MM.1S (cell line): ENCODE measurements around the gene LMAN1.

Source experiments
- DNase-seq: peaks from one replicate; pipeline ENCODE4 v3.0.0-alpha.2; 2015
- H2AFZ ChIP-seq: fragments of 300-600 bp; sonication (generic); 2 replicates; pipeline ENCODE4 v1.6.0; 2016; ENCODE audit warnings: antibody characterized with exemption, low read length
- H3F3A ChIP-seq: fragments of 300-600 bp; sonication (generic); 2 replicates; pipeline ENCODE4 v1.6.1; 2016; ENCODE audit warnings: mild to moderate bottlenecking, antibody characterized with exemption, low read length, moderate library complexity, mixed read lengths; ENCODE audit not compliant: insufficient read depth
- H3K27ac ChIP-seq: fragments of 300-600 bp; sonication (generic); 2 replicates; pipeline ENCODE4 v1.5.1; 2016; ENCODE audit warnings: mild to moderate bottlenecking, low read length
- H3K27me3 ChIP-seq: fragments of 300-600 bp; sonication (generic); replicated peaks from 2 replicates; pipeline ENCODE4 v1.6.0; 2016; ENCODE audit warnings: low read length; ENCODE audit not compliant: insufficient read depth
- H3K36me3 ChIP-seq: fragments of 300-600 bp; sonication (generic); replicated peaks from 2 replicates; pipeline ENCODE4 v1.6.1; 2016; ENCODE audit warnings: mild to moderate bottlenecking, low read length, mixed read lengths; ENCODE audit not compliant: insufficient read depth
- H3K4me1 ChIP-seq: fragments of 300-600 bp; sonication (generic); 2 replicates; pipeline ENCODE4 v1.6.1; 2016; ENCODE audit warnings: low read length, mixed read lengths
- H3K4me2 ChIP-seq: fragments of 300-600 bp; sonication (generic); 2 replicates; pipeline ENCODE4 v1.6.0; 2016; ENCODE audit warnings: low read depth, low read length
- H3K4me3 ChIP-seq: fragments of 300-600 bp; sonication (generic); 2 replicates; pipeline ENCODE4 v1.5.1; 2016; ENCODE audit warnings: low read length, mixed read lengths
- H3K79me2 ChIP-seq: fragments of 300-600 bp; sonication (generic); 2 replicates; pipeline ENCODE4 v1.6.1; 2016; ENCODE audit warnings: mixed run types, low read length, mixed read lengths
- H3K9ac ChIP-seq: fragments of 300-600 bp; sonication (generic); 2 replicates; pipeline ENCODE4 v1.6.1; 2016; ENCODE audit warnings: low read length, mixed read lengths
- H3K9me2 ChIP-seq: fragments of 300-600 bp; sonication (generic); replicated peaks from 2 replicates; pipeline ENCODE4 v1.6.1; 2016; ENCODE audit warnings: mild to moderate bottlenecking, low read length, mixed read lengths; ENCODE audit not compliant: insufficient read depth
- H3K9me3 ChIP-seq: fragments of 300-600 bp; sonication (generic); replicated peaks from 2 replicates; pipeline ENCODE4 v1.6.1; 2016; ENCODE audit warnings: mild to moderate bottlenecking, low read length, mixed read lengths; ENCODE audit not compliant: insufficient read depth
- H4K20me1 ChIP-seq: fragments of 300-600 bp; sonication (generic); 2 replicates; pipeline ENCODE4 v1.6.1; 2016; ENCODE audit warnings: mild to moderate bottlenecking, low read length, moderate library complexity, mixed read lengths; ENCODE audit not compliant: insufficient read depth
- CTCF ChIP-seq: fragments of 300-600 bp; sonication (generic); IDR thresholded peaks from 2 replicates; pipeline ENCODE4 v1.5.1; 2016; ENCODE audit warnings: antibody characterized with exemption, low read length, mixed read lengths
- EZH2 ChIP-seq: fragments of 300-600 bp; sonication (generic); optimal IDR thresholded peaks from 2 replicates; pipeline ENCODE3; 2017; ENCODE audit warnings: low read depth, mild to moderate bottlenecking, antibody characterized with exemption, low read length, mixed read lengths
- EZH2phosphoT487 ChIP-seq: fragments of 300-600 bp; sonication (generic); IDR thresholded peaks from 2 replicates; pipeline ENCODE4 v1.6.1; 2018; ENCODE audit warnings: antibody characterized with exemption, low read length

LMAN1 gene

GRCh38 chr18:59279193-59279592 lies 79.9 kb downstream of the LMAN1 start:
- H4K20me1 ChIP-seq = no peaks in the 10 kb centered on the region

GRCh38 chr18:59278793-59279192 lies 80.3 kb downstream of the LMAN1 start:
- Histone ChIP-seq H4K20me1 (no peaks in the 10 kb centered on the region), H3F3A (no peaks in the 10 kb centered on the region), H2AFZ (no peak overlapping the region), H3K9ac (no peak overlapping the region), H3K4me2 (no peak overlapping the region), H3K4me1 (no peaks in the 10 kb centered on the region), H3K27me3 (no peaks in the 10 kb centered on the region), H3K79me2 (no peaks in the 10 kb centered on the region), H3K27ac (no peak overlapping the region), H3K9me2 (no peaks in the 10 kb centered on the region), H3K4me3 (no peak overlapping the region), H3K9me3 (no peaks in the 10 kb centered on the region), H3K36me3 (no peaks in the 10 kb centered on the region)
- no peak for DNase-seq
- TF ChIP-seq EZH2phosphoT487 (no peak), CTCF (no peak), EZH2 (no peak)

More at GRCh38 chr18:59279193-59279592, 79.9 kb downstream of the LMAN1 start:
- Histone ChIP-seq H3K4me2 (no peak overlapping the region), H3F3A (no peaks in the 10 kb centered on the region), H3K4me3 (no peak overlapping the region), H3K36me3 (no peaks in the 10 kb centered on the region), H3K79me2 (no peaks in the 10 kb centered on the region), H3K9me3 (no peaks in the 10 kb centered on the region), H2AFZ (no peak overlapping the region), H3K9me2 (no peaks in the 10 kb centered on the region), H3K27ac (no peak overlapping the region), H3K4me1 (no peaks in the 10 kb centered on the region), H3K9ac (no peak overlapping the region), H3K27me3 (no peaks in the 10 kb centered on the region)
- no peak for DNase-seq
- no peak for TF ChIP-seq CTCF
